CD4-positive, alpha-beta T cell treated with Interleukin-15 for 4 hours (primary cell): ENCODE data around the gene TMEFF2.
"Not testable (repeated sequence)": the region's sequence is repeated elsewhere in the genome, so short reads cannot be mapped to it uniquely, and the experiment has no call there.

Source experiments
- DNase-seq: peaks from one replicate; pipeline ENCODE4 v3.0.0-alpha.2; 2020; ENCODE audit warnings: low spot score

Gene TMEFF2

DNA sequence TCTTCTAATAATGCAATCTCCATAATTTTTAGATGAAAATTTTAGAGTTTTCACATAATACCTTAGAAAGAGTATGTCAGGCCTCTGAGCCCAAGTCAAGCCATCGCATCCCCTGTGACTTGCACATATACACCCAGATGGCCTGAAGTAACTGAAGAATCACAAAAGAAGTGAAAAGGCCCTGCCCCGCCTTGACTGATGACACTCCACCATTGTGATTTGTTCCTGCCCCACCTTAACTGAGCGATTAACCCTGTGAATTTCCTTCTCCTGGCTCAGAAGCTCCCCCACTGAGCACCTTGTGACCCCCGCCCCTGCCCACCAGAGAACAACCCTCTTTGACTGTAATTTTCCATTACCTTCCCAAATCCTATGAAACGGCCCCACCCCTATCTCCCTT is 64.4 kb downstream of the TMEFF2 start:
- not testable (repeated sequence) for DNase-seq

DNA sequence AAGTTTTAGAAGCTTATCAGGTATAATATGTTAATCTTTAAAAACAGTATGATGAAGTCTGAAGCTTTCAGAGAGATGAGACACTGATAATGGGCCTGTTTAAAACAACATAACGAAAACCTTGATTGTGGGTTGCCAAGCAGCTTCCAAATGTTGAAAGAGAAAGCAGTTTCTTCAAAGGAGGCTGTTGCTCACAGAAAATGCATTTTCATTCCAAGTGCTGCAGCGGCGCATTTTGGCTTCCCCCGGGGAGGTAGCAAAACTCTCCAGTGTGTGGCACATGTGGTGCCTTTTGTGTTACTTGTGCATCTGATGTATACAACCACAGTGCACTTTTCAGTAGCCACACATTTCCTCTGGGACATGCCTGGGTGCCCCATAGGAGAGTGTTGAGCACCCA is 66.1 kb downstream of the TMEFF2 start:
- no peak for DNase-seq

DNA sequence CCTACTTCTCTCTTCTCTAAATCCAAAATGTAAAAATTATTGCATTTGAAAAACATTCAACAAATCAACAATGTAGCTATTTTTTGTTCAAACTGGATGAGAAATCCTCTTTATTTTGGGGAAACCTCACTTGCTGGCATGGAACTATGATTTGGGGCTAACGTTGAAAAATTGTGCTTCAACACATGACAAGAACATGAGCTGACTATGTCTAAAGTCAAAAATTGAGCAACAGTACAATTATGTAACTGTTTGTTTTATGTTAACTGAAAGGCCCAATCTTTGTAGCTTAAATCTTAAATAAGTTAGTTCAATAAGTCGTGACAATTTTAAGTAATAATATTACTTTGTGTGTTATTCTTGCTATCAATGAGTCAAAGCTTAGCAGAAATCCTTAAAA is 67.3 kb downstream of the TMEFF2 start:
- DNase-seq: no peak

DNA sequence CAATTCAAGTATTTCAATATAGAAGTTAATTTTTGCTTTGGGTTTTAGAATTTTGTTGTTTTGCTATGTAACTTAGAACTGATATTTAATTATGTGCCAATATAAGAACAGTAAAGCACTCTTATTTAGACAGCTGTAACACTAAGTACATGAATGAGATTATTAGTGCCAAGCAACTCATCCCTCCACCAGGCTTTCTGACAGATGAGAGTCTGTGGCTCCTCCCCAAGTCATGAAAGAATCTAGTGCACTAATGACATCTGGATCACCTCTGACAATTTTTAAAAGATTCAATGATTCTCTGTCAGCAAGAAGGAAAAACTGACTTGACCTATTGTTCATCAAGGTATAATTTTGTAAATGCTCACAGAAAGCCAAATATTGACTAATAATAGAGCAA is 67.8 kb downstream of the TMEFF2 start:
- DNase-seq: no peak

DNA sequence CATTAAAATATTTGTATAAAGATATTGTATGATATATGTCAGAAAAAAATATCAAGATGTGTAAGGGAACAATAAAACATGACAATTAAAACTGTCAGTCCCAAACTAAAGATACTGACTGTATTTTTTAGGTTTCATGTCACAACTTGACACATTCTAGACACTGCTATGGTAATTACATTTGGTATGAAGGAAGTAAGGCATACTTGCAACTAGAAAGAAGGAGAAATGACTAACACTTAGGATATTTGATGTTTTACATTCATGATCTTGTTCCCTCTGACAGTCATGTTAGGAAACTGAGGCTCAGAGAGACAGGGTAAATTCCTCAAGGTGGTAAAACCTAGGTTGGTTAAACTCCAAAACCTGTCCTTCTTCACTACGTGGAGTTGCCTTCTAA is 68.3 kb downstream of the TMEFF2 start:
- DNase-seq: no peak

DNA sequence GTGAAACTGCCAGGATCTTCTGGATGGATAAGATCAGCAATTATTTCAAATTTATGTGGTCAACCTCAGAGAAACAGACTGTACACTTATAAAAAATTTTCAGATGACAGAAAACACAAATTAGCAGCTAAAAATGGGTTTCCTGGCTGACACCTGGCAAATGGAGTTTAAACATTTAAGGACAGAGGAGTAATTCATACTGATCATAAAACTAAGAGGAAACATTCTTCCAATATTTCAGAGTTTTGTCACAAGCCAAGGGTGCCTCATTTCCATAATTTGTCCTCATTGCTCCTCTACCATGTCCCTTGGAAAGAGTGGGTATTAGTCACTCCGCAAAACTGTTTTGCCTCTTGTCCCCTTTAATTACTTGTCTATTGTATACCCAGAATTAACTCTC is 70.2 kb downstream of the TMEFF2 start:
- DNase-seq: no peak

DNA sequence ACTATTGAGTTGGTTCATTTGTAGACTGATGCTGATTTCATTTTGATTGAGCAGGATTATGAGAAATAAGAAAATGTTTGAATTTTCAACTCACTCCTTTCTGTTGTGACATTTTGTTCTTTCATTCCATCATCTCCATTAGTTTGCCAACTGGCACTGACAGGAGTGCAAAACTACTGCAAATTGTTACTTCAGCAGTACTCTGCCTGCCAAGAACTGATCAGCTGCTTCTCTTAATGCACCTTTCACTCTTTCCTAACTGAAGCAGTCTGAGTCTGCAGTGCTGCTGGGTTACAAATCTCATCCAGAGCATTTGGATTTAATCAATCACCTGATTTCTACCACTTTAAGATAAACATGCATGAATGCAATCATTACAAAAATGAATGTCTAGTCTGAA is 70.9 kb downstream of the TMEFF2 start:
- no peak for DNase-seq

DNA sequence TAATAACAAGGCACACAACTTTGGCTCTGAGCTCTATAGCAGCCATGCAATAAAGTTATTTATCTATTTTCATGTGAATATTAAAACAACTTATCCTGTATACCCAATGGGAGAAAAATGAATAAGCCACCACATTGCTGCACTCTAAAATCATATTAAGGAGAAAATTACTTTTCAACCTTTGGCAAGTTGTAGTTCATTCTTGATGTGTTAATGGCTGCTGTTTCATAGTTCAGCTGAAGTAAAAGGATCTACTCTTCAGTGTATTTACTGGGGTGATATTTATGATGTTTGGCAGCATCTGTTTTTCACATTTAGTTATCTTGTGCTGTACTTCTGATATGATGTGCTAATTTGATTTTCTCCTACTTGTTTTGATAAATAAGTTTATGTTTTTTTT is 71.8 kb downstream of the TMEFF2 start:
- DNase-seq: no peak

DNA sequence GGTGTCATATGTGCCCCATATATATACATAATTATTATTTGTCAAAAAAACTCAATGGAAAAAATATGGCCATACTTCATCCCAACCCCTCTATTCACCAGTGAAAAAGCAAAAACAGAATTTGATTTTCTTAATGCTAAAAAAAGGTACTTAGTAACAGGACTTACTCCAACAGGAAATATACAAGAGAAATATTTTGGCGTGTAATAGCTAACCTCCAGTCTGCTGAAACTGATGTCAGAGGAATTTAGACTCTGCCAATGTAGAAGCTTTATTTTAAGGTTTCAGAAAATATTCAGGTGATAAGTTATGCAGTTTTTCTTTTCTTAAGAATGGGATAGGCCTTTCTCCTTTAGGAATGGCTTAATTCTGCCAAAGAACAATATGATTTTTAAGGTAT is 72.6 kb downstream of the TMEFF2 start:
- no peak for DNase-seq

DNA sequence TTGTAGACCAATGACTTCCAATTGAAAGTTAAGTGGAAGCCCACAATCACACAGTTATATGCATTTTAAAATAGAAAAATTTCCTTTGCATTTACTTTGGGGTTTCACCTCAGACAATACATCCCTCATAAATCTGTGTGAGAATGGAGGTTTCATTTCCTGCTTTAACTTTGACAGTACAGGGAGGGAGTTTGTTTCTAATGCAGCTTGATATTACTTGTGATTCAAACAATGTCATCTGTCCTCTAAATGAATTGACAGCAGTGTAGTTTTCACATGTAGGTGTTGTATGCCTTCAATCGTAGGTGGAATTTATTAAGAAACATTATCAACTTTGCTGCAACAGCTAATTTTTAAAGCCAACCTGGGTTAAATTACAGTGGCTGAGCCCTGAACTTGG is 75.2 kb downstream of the TMEFF2 start:
- DNase-seq: no peak

DNA sequence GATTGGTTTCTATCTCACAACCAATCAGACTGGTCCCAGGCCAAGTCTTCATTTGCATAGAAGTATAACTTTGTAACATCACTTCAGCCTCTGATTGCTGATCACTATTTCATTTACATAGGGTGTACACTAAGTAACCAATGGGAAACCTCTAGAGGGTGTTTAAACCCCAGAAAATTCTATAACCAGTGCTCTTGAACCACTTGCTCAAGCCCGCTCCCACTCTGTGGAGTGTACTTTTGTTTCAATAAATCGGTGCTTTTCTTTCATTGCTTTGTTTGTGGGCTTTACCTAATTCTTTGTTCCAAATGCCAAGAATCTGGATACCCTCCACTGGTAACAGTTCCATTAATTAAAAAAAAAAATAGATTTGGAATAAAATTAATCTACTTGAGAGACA is 77.0 kb downstream of the TMEFF2 start:
- DNase-seq: no peak

DNA sequence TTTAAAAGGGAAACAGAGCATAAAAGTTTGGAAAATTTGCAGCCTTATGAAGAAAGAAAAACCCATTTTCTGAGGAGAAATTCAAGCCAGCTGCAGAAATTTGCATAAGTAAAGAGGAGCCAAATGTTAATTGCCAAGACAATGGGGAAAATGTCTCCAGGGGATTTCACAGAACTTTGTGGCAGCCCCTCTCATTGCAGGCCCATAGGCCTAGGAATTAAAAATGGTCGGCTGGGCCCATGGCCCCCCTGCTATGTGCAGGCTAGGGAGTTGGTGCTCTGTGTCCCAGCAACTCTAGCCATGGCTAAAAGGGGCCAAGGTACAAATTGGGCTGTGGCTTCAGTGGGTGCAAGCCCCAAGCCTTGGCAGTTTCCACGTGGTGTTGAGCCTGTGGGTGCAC is 83.2 kb downstream of the TMEFF2 start:
- DNase-seq: not testable (repeated sequence)

DNA sequence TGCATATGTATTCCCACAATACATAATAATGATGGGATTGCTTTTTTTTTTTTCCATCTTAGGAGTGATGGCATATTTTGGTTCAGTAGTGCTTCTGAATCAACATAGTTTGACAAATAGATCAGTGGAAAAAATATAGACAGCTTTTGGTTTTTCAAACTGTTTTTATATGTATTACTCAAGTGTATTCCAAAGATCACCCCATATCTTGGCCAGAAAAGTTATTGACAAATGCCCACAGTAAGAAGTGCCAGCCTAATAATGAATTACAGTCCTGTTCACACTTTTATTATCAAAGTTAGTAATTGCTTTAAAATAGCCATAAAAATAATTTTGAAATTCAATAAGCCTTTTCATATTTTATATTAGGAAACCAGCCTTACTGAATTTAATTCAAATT is 95.0 kb downstream of the TMEFF2 start:
- DNase-seq: no peak

DNA sequence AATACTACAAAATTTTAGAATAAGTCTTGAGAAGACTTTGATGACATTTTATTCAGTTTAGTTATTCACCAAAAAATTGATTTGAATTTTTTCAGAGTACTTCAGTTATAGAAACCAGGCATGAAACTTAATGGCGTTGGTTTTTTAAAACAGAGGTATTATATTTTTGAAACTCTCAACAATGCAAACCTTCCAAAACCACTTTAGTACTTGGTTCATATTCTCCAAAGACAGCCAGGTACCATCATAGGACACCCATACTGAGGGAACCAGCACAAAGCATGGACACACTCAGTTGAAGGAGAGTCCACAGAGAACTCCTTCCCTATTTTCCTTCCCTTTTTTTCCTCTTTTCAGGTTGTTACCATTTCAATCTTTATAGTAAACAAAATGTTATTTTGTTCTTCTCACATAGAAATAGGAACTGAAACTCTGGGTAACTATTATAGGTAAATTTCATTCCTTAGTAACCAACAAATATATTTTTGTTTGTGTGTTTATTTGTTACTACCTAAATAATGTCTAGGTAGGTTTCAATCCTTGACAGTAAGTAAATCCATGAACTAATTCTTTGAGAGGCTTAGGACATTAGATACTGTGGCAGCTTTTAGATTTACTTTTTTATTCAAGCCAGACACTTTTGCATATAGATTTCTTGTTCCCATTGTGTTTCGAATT is 95.8 kb downstream of the TMEFF2 start:
- DNase-seq: no peak

DNA sequence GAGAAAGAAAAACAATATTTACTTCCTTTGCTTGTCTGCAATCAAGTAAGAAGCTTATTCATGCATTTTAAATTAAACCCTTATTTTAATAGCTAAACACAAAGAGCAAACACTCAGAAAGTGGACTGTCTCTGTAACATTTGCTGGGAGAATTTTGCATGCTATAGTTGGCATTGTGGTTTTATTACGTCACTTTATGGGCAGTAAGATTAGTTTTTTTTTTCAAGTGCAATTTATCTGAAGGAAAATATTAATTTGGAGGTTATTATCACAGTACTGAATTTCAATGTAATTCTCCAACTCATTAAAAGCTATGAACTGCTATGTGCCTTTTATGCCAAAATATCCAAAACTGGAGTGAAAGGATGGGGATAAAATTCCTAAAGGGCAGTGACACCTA is 103.3 kb downstream of the TMEFF2 start:
- DNase-seq: no peak

DNA sequence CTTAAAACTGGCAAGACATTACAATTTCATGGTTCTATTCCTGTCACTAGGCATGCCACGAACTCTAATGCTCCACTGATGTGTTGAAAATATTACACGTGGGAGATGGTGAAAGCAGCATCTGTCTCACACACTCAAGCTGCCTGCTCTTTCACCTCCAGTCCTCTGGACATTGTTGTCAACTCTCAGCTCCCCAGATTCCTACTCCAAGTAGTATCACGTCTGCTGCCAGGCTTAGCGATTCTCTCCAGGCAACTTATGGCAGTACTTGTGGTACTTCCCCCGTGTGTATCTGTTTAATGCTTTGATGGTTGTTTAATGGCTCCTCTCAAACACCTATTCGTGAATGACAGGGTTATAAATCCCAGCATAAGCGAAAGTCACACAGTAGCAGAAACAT is 103.8 kb downstream of the TMEFF2 start:
- DNase-seq: no peak

DNA sequence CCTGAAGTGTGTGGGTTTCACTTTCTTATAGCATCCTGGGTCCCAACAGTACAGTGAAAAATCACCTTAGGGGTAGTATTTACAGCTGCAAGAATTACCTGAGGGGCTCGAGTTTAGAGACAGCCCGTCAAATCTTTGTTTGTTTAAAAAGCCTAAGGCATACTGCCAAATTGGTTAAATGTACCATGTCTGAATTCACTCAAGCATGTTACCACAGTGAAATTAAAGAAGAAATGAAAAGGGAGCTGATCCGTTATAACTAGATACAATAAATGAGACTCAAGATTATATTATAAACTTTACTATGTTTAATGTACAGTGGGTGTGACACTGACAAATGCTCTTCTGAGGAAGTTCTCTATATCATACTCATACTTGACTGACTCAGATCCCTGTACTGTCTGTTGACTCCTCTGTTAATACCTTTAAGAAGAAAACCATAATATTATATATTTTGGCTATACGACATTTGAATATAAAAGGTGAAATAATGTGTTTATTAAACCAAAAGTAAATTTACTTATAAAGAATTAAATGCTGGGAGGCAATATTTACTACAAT is 107.3 kb downstream of the TMEFF2 start:
- no peak for DNase-seq

DNA sequence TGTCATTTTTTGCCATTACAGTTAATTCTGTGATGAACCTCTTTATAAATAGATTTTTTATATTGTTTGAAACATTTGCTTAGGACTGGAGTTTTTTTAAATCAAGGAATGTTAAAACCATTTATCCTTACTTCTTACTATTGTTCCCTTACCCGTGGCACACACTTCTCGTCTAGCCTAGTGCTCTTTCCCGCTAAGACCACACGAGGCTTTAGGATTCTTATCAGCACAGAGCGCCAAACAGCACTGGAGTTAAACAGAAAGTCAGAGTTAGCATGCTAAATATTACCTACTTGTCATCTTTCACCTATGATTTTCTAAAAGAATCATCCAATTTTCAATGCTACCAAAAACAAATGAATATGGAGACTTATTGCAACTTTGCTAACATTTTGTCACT is 112.6 kb downstream of the TMEFF2 start:
- DNase-seq: no peak

DNA sequence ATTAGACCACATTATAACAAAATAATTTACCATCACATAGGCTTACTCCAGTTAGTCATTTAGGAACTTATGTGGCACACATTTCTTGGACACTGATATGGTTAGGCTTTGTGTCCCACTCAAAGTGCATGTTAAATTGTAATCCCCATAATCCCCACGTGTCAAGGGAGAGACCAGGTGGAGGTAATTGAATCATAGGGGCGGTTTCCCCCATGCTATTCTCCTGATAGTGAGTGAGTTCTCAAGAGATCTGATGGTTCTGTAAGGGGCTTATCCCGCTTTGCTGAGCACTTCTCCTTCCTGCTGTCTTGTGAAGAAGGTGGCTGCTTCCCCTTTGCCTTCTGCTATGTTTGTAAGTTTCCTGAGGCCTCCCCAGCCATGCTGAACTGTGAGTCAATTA is 114.6 kb downstream of the TMEFF2 start:
- not testable (repeated sequence) for DNase-seq

DNA sequence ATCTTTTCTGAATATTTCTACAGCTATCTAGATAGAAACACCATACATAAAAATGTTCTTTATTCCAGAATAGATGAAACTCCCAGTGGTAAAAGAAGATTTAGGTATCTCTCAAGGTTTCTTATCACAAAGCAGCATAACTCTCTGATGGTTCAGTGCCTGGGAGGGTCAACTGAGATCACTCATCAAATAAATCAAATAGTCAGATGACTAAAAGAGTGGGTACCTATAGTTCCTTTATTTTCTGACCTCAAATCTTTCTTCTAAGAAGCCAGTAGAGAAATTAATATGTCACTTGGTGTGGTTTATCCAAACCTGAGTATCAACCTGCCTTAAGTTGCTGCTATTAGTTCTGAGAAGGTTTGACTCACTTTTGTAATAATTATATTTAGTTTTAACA is 120.9 kb downstream of the TMEFF2 start:
- no peak for DNase-seq

DNA sequence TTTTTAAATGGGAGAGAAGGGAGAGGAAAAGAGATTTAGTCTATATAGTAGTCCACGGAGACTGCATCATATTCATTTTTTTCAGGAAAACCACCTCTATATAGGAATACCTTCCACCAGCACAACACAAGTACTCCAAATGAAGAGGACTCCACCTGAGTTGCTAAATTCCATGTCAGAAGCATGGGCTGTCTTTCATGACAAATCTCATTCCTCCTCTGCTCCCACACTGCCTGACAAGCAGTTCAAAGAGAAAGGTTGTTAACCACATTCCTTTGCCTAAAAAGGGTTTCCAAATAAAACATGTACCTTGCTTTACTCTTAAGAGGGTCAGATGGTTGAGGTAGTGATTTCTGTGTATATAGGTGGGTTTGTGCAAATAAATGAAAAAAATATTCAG is 122.0 kb downstream of the TMEFF2 start:
- DNase-seq: no peak

DNA sequence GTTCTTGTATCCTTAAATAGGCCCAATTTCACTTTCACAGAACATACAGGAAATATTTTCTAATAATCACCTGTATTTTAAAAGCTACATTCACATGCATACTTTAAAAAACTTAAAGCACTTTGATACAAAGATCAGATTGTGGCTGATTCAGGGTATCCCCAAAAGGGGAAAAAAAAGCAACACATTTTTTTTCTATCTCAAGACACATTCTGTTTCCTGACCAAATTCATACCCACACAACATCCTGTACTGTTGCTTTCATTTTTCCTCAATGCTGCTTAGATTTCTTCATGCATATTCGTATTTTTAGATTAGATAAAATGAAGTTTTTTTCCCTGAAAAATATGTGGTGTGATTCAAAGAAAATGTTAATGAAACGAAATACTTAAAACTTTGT is 122.5 kb downstream of the TMEFF2 start:
- no peak for DNase-seq

DNA sequence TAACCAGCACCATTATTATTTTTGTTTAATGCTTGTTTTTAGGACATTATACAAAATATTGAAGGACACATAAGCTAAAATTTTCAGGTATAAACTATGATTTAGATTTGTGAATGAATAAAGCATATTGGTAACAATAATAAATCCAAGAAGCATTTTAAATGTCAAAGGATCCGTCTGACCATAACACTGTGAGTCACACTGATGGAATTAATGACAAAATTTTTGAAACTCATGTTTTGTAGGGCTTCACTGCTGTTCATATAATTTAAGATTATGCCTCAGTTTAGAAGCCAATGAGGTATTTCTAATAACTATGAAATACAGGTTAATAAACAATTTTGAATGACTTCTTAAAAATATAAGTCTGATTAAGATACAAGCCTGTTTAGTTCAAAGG is 124.6 kb downstream of the TMEFF2 start:
- no peak for DNase-seq

DNA sequence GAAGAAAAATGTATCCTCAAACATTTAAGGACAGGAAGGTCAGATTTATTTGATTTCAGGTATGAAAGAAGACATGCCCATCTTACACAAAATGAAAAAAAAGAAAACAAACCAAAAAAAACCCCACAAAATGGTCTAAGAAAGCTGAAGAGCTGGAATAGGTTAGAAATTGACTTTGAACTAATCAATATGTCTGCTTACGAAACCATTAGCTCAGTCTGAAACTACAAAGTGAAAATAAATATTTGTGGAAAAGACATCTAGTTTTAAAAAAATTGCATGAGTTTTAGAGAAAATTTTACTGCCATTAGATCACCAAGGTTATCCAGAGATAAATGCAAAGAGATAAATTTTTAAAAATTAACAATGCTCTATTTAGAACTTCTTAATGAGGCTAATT is 125.3 kb downstream of the TMEFF2 start:
- no peak for DNase-seq

DNA sequence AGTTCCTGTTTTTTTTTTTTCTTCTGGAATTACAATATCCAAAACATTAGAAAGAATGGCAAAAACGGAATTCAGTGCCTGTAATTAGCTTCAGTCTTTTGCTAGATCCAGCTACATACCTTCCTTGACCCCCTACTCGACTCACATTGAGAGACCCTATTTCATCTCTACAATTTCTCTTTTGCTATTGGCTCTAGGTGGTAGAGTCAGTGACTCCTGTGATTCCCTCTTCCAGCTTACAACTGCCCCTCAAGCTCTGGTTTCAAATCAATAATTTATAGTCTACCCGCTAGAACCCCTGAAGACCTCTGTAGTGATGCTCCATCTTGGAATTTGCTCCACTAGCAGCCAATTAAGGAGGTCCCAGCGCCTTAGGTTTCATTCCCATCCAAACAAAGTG is 125.8 kb downstream of the TMEFF2 start:
- DNase-seq: no peak
